AG09319 (cell line): ENCODE results near the gene FIGLA.

ENCODE experiments used
- DNase-seq: peaks from one replicate; pipeline ENCODE4 v3.0.0-alpha.2; 2010; ENCODE audit warnings: low read depth; ENCODE audit errors: extremely low read depth
- CTCF ChIP-seq: IDR thresholded peaks from 2 replicates; pipeline ENCODE4 v1.5.1; 2011; ENCODE audit warnings: low read depth, mild to moderate bottlenecking, inconsistent platforms, low read length, moderate library complexity

Gene FIGLA

GRCh38 chr2:70767079-70767698, 23.3 kb downstream of the FIGLA start:
- no peak for DNase-seq
- TF ChIP-seq CTCF, result no peak

- DNase-seq, result no peak
- TF ChIP-seq CTCF, result no peak
Observed at GRCh38 chr2:70766357-70767078, 23.9 kb downstream of the FIGLA start.

- TF ChIP-seq CTCF, result no peak
- no peak for DNase-seq
Observed at GRCh38 chr2:70765507-70765906, 24.9 kb downstream of the FIGLA start.

GRCh38 chr2:70759446-70759845, 31.0 kb downstream of the FIGLA start:
- DNase-seq, result no peak
- no peak for TF ChIP-seq CTCF

GRCh38 chr2:70757966-70758365, 32.5 kb downstream of the FIGLA start:
- TF ChIP-seq CTCF, result no peak
- no peak for DNase-seq

GRCh38 chr2:70757360-70757759, 33.1 kb downstream of the FIGLA start:
- DNase-seq, result no peak
- TF ChIP-seq CTCF, result no peak

GRCh38 chr2:70756128-70756527, 34.3 kb downstream of the FIGLA start:
- no peak for TF ChIP-seq CTCF
- no peak for DNase-seq
